Esophagus squamous epithelium (tissue), 4 donors: ENCODE results near the gene GPR158.

Source experiments
- POLR2A ChIP-seq, 4 donors: fragments of 450-650 bp; IDR thresholded peaks; one replicate each; pipeline ENCODE4 v1.6.1; 2017; ENCODE audit warnings: antibody characterized with exemption in 4 of 4, mild to moderate bottlenecking in 4 of 4, moderate library complexity in 3 of 4
- TF ChIP-seq, protein P1 (sequence below), 6 experiments: fragments of 450-650 bp in 4 of 6; fragments of 200-600 bp in 2 of 6; sonication (generic) in 2 of 6; IDR thresholded peaks; one replicate each; pipeline ENCODE4 v1.5.1; 2016 to 2019; ENCODE audit warnings: antibody characterized with exemption in 6 of 6, mild to moderate bottlenecking in 4 of 6, moderate library complexity in 4 of 6

DNA sequence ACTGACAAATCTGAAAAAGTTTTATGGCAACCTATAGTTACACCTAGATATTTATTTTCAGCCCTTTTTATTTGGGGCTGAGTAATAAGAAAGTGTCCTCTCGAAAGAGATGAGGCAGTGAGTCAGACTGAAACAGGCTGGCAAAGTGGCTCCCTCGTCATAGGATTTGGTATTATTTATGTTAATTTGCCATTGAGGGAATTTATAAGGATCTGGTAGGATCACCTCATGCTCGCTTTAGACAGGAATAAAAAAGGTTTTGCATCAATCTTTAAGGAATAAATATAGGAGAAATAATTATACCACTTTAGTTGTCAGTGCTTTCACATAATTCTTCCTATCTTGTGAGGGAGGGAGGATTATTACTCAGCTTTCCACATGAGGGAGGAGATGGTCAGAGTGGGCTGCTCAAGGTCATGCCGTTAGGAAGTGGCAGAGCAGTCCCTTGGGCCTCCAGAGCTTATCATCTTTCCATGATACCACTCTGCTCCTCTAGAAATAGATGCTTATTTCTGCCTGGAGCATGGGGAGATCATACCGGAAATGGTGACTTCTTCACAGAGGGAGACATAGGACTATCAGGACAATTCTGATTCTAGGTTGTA is 356.8 kb downstream of the GPR158 start:
- TF ChIP-seq, protein P1, sequence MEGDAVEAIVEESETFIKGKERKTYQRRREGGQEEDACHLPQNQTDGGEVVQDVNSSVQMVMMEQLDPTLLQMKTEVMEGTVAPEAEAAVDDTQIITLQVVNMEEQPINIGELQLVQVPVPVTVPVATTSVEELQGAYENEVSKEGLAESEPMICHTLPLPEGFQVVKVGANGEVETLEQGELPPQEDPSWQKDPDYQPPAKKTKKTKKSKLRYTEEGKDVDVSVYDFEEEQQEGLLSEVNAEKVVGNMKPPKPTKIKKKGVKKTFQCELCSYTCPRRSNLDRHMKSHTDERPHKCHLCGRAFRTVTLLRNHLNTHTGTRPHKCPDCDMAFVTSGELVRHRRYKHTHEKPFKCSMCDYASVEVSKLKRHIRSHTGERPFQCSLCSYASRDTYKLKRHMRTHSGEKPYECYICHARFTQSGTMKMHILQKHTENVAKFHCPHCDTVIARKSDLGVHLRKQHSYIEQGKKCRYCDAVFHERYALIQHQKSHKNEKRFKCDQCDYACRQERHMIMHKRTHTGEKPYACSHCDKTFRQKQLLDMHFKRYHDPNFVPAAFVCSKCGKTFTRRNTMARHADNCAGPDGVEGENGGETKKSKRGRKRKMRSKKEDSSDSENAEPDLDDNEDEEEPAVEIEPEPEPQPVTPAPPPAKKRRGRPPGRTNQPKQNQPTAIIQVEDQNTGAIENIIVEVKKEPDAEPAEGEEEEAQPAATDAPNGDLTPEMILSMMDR (IDR thresholded peaks at IDR 0.05): no peak
- TF ChIP-seq POLR2A (IDR thresholded peaks at IDR 0.05): no peak
